ENCODE measurements around the gene JMJD8. TPM values are rescaled to one million over a fixed set of nuclear protein-coding genes. Genes with fewer than 3 reads are reported as not detected.

JMJD8 gene
- total and polyA plus RNA-seq, 9 of the 15 experiments (the other 6 are each of a cell fraction or from before 2014, with no cell fraction given): 1.2 to 50.6 (median 29.3) TPM

- POLR2A ChIA-PET: interaction anchor here (0.6 kb wide), 1 partner anchor 20 kb away, joined by 3 read pairs; no protein-coding TSS in a partner anchor
- Histone ChIP-seq H3K9me1 (ENCODE audit: control insufficient read depth, insufficient read depth, low read length) (peaks cover 5% of the 10 kb centered on the region), H3K36me3 (ENCODE audit: control insufficient read depth, insufficient read depth, low read length) (peaks cover 6% of the 10 kb centered on the region; the same call in 1 of the 3 replicates), H3K4me2 (ENCODE audit: insufficient read depth, low read length) (no peak overlapping the region), H4K20me1 (replicated peaks; ENCODE audit: control insufficient read depth, insufficient read depth, low read length) (no peaks in the 10 kb centered on the region), H3K9ac (ENCODE audit: insufficient read depth in 1 of 2, low read depth in 2 of 2, low read length in 2 of 2) (no peak overlapping the region), H3K4me3 (no peak overlapping the region; the same call in 1 of the 2 replicates), H3K79me2 (ENCODE audit: control insufficient read depth, insufficient read depth, low read length) (peaks cover 16% of the 10 kb centered on the region; the same call in 2 of the 3 replicates), H3K27me3 (ENCODE audit: control insufficient read depth in 2 of 2, insufficient read depth in 2 of 2, low read length in 2 of 2) (peaks cover 2 to 7% of the 10 kb centered on the region in 2 experiments; a peak in 2 of 5 replicates), H3K9me3 (replicated peaks; ENCODE audit: control insufficient read depth, insufficient read depth, low read depth, low read length) (no peaks in the 10 kb centered on the region), H3K27ac (ENCODE audit: extremely low read depth, low read depth, low read length) (no peak overlapping the region), H3K4me1 (replicated peaks in 1 of 2; ENCODE audit: control insufficient read depth in 2 of 2, insufficient read depth in 2 of 2, low read length in 2 of 2) (peaks cover 12 to 67% of the 10 kb centered on the region in 2 experiments), H2AFZ (ENCODE audit: low read depth, low read length) (no peak overlapping the region)
- TF ChIP-seq SAFB (IDR thresholded peaks at IDR 0.05; ENCODE audit: borderline replicate concordance, low read depth, low read length) (0 out of 2 replicates have a peak, but pooled peaks have one; percentile 5), ZNF184 (CRISPR knock-in tag; IDR thresholded peaks at IDR 0.05) (no peak), POLR2A (conservative IDR thresholded peaks at IDR 0.05) (no peak)
- TF ChIP-seq, protein P1, sequence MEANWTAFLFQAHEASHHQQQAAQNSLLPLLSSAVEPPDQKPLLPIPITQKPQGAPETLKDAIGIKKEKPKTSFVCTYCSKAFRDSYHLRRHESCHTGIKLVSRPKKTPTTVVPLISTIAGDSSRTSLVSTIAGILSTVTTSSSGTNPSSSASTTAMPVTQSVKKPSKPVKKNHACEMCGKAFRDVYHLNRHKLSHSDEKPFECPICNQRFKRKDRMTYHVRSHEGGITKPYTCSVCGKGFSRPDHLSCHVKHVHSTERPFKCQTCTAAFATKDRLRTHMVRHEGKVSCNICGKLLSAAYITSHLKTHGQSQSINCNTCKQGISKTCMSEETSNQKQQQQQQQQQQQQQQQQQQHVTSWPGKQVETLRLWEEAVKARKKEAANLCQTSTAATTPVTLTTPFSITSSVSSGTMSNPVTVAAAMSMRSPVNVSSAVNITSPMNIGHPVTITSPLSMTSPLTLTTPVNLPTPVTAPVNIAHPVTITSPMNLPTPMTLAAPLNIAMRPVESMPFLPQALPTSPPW (CRISPR knock-in tag; IDR thresholded peaks at IDR 0.05): peak; percentile 17; the same call in 1 of the 2 replicates
- no peak for FAIRE-seq
- CTCF ChIA-PET (ENCODE audit: low intra/inter-chr PET ratio): no interaction called here
- DNase-seq (ENCODE audit: extremely low read depth in 1 of 4, low spot score in 3 of 4): peak in 2 of 4 experiments; percentile 40 to 42
- in situ Hi-C loops (cut with MboI): no loop called here
- BruUV-seq (replicated peaks): no TSS peak
- intact Hi-C loops (cut with micrococcal nuclease): no loop called here
- no peak for ATAC-seq
- 75% methylated on average over 11 of the region's 37 CpGs for WGBS (ENCODE audit: insufficient coverage, low coverage, missing lambda C conversion rate)
Observed at GRCh38 chr16:693766-694165, 9.6 kb upstream of the JMJD8 start.

DNA sequence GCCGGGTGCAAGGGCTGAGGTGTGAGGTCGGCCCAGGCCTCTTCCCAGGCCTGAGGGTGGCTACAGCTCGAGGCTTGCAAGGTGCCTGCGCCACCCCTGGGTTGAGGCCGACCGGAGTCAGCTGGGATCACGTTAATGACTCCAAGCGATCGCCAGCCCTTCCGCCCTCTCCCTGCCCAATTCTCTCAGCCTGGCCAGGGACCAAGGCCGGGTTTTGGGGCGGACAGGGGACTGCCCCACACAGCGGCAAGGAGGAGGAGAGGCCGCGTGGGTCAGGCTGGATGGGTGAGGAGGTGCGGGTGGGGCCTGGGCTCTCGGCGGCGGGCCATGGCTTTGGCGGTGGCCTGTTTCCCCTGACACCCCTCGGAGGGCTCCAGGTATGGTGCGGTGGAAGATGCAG, 9.2 kb upstream of the JMJD8 start:
- peaks cover 12 to 71% of the 10 kb centered on the region in 2 experiments for H3K4me1 ChIP-seq (replicated peaks in 1 of 2; ENCODE audit: control insufficient read depth in 2 of 2, insufficient read depth in 2 of 2, low read length in 2 of 2)
- TF ChIP-seq U2AF1 (optimal IDR thresholded peaks at IDR 0.05; ENCODE audit: low read depth, low read length) (no peak), POLR2G (IDR thresholded peaks at IDR 0.05; ENCODE audit: low read depth, low read length) (peak; percentile 14; the same call in 1 of the 2 replicates), CREBBP (IDR thresholded peaks at IDR 0.05; ENCODE audit: low read depth, low read length) (no peak), ZFP36 (IDR thresholded peaks at IDR 0.05; ENCODE audit: low read depth, low read length, partially characterized antibody) (no peak), TFAP4 (CRISPR knock-in tag; IDR thresholded peaks at IDR 0.05; ENCODE audit: borderline replicate concordance) (peak; percentile 32; the same call in 1 of the 2 replicates), PHB2 (IDR thresholded peaks at IDR 0.05; ENCODE audit: low read depth) (no peak), ZEB2 (IDR thresholded peaks at IDR 0.05) (no peak), ZC3H8 (IDR thresholded peaks at IDR 0.05) (no peak)
- TF ChIP-seq, protein P2, sequence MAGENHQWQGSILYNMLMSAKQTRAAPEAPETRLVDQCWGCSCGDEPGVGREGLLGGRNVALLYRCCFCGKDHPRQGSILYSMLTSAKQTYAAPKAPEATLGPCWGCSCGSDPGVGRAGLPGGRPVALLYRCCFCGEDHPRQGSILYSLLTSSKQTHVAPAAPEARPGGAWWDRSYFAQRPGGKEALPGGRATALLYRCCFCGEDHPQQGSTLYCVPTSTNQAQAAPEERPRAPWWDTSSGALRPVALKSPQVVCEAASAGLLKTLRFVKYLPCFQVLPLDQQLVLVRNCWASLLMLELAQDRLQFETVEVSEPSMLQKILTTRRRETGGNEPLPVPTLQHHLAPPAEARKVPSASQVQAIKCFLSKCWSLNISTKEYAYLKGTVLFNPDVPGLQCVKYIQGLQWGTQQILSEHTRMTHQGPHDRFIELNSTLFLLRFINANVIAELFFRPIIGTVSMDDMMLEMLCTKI (IDR thresholded peaks at IDR 0.05; ENCODE audit: partially characterized antibody): no peak

More for the DNA sequence above, 9.2 kb upstream of the JMJD8 start:
- in situ Hi-C loops (cut with MboI): no loop called here
- Histone ChIP-seq H3K79me2 (ENCODE audit: control insufficient read depth, insufficient read depth, low read length) (peaks cover 17% of the 10 kb centered on the region; the same call in 2 of the 3 replicates), H3K27me3 (ENCODE audit: control insufficient read depth in 2 of 2, insufficient read depth in 2 of 2, low read length in 2 of 2) (peaks cover 2 to 6% of the 10 kb centered on the region in 2 experiments; a peak in 2 of 5 replicates), H3K4me2 (ENCODE audit: insufficient read depth, low read length) (no peak overlapping the region), H3K9me1 (ENCODE audit: control insufficient read depth, insufficient read depth, low read length) (peaks cover 5% of the 10 kb centered on the region), H4K20me1 (replicated peaks; ENCODE audit: control insufficient read depth, insufficient read depth, low read length) (no peaks in the 10 kb centered on the region), H3K9me3 (replicated peaks; ENCODE audit: control insufficient read depth, insufficient read depth, low read depth, low read length) (no peaks in the 10 kb centered on the region), H3K9ac (ENCODE audit: insufficient read depth in 1 of 2, low read depth in 2 of 2, low read length in 2 of 2) (peak overlapping the region in 1 of 2 experiments; percentile 45; a peak in 1 of 4 replicates), H2AFZ (ENCODE audit: low read depth, low read length) (no peak overlapping the region), H3K4me3 (no peak overlapping the region), H3K27ac (ENCODE audit: extremely low read depth, low read depth, low read length) (no peak overlapping the region), H3K36me3 (ENCODE audit: control insufficient read depth, insufficient read depth, low read length) (peaks cover 7% of the 10 kb centered on the region; the same call in 2 of the 3 replicates)
- no TSS peak for BruUV-seq (replicated peaks)
- no peak for ATAC-seq
- CTCF ChIA-PET (ENCODE audit: low intra/inter-chr PET ratio): no interaction called here
- 63% methylated on average over 14 of the region's 22 CpGs for WGBS (ENCODE audit: insufficient coverage, low coverage, missing lambda C conversion rate)
- peak in 1 of 4 experiments; percentile 9 for DNase-seq (ENCODE audit: extremely low read depth in 1 of 4, low spot score in 3 of 4)
- POLR2A ChIA-PET: no interaction called here
- intact Hi-C loops (cut with micrococcal nuclease): no loop called here
- no peak for FAIRE-seq

Data from K562 (cell line).